Keratinocyte (primary cell): ENCODE results near the gene SCN9A. TPM values are rescaled to one million over a fixed set of nuclear protein-coding genes. Genes with fewer than 3 reads are reported as not detected.

ENCODE experiments used
- DNase-seq: peaks from one replicate; pipeline ENCODE4 v3.0.0-alpha.2; 2011; ENCODE audit warnings: low read depth, missing footprints, low spot score
- FAIRE-seq: peaks from 2 replicates; lab custom pipeline; 2011; peaks lifted over from hg19 to GRCh38; lab: Jason Lieb, UNC
- H2AFZ ChIP-seq: 2 replicates; pipeline ENCODE4 v1.6.0; 2012; ENCODE audit warnings: low read length, control low read depth, inconsistent platforms; ENCODE audit not compliant: control insufficient read depth
- H3K27ac ChIP-seq: 2 replicates; pipeline ENCODE4 v1.5.1; 2011; ENCODE audit warnings: low read length; ENCODE audit not compliant: control insufficient read depth, insufficient read depth
- H3K27me3 ChIP-seq: 3 replicates; pipeline ENCODE4 v1.6.0; 2011; ENCODE audit warnings: low read length; ENCODE audit not compliant: control insufficient read depth, insufficient read depth; ENCODE audit errors: extremely low read depth
- H3K36me3 ChIP-seq, 2 experiments: 2 replicates in 1 of 2; 3 replicates in 1 of 2; pipeline ENCODE4 v1.5.1; 2011; ENCODE audit warnings: low read length in 2 of 2, mild to moderate bottlenecking in 1 of 2; ENCODE audit not compliant: control insufficient read depth in 2 of 2, insufficient read depth in 2 of 2; ENCODE audit errors: extremely low read depth in 1 of 2
- H3K4me1 ChIP-seq: 3 replicates; pipeline ENCODE4 v1.5.1; 2011; ENCODE audit warnings: low read length; ENCODE audit not compliant: control insufficient read depth, insufficient read depth; ENCODE audit errors: extremely low read depth
- H3K4me2 ChIP-seq: 3 replicates; pipeline ENCODE4 v1.6.0; 2011; ENCODE audit warnings: low read depth, low read length; ENCODE audit not compliant: control insufficient read depth, insufficient read depth; ENCODE audit errors: extremely low read depth
- H3K4me3 ChIP-seq, 3 experiments: fragments of 200-600 bp in 1 of 3; sonication (generic) in 1 of 3; 2 replicates in 2 of 3; 3 replicates in 1 of 3; pipeline ENCODE4 v1.5.1; 2011 to 2016; ENCODE audit warnings: low read length in 3 of 3, mild to moderate bottlenecking in 3 of 3, control low read depth in 2 of 3, inconsistent platforms in 1 of 3, low read depth in 1 of 3, mixed read lengths in 1 of 3, mixed run types in 1 of 3, moderate library complexity in 1 of 3; ENCODE audit not compliant: control insufficient read depth in 2 of 3, insufficient read depth in 2 of 3; ENCODE audit errors: extremely low read depth in 1 of 3
- H3K79me2 ChIP-seq: 2 replicates; pipeline ENCODE4 v1.6.0; 2012; ENCODE audit warnings: low read length; ENCODE audit not compliant: control insufficient read depth, insufficient read depth
- H3K9ac ChIP-seq: 3 replicates; pipeline ENCODE4 v1.6.0; 2011; ENCODE audit warnings: low read length; ENCODE audit not compliant: control insufficient read depth, insufficient read depth; ENCODE audit errors: extremely low read depth
- H3K9me1 ChIP-seq: 3 replicates; pipeline ENCODE4 v1.6.0; 2011; ENCODE audit warnings: low read length; ENCODE audit not compliant: control insufficient read depth, insufficient read depth; ENCODE audit errors: extremely low read depth
- H3K9me3 ChIP-seq: 2 replicates; pipeline ENCODE4 v1.5.1; 2012; ENCODE audit warnings: low read depth, low read length; ENCODE audit not compliant: control insufficient read depth
- H4K20me1 ChIP-seq: 3 replicates; pipeline ENCODE4 v1.6.0; 2011; ENCODE audit warnings: low read length; ENCODE audit not compliant: control insufficient read depth, insufficient read depth; ENCODE audit errors: extremely low read depth
- CTCF ChIP-seq, 3 experiments: IDR thresholded peaks in 1 of 3; conservative IDR thresholded peaks in 1 of 3; optimal IDR thresholded peaks in 1 of 3; 2 replicates in 2 of 3; 3 replicates in 1 of 3; pipeline versions ENCODE3 to v1.5.1; 2011; ENCODE audit warnings: low read length in 3 of 3, mild to moderate bottlenecking in 3 of 3, moderate library complexity in 2 of 3, control low read depth in 1 of 3, inconsistent platforms in 1 of 3; ENCODE audit not compliant: insufficient read depth in 2 of 3; ENCODE audit errors: extremely low read depth in 1 of 3
- EZH2 ChIP-seq: IDR thresholded peaks from one replicate; pipeline ENCODE4 v1.6.1; 2012; ENCODE audit warnings: inconsistent platforms, mild to moderate bottlenecking, low read length, moderate library complexity
- dilution Hi-C: fragments of 300-500 bp; cut with MboI; formaldehyde crosslinking; loops from one replicate; pipeline ENCODE4 v1.7.0; 2020; ENCODE audit warnings: low sequenced_read_pairs; ENCODE audit not compliant: extremely low pct_ligation_motif_present
- polyA plus RNA-seq, 5 experiments: library from polyadenylated mRNA; depleted of rRNA in 3 of 5; stranded (reverse) in 3 of 5; stranded (forward) in 1 of 5; unstranded in 1 of 5; fragments of >200 nt; gene quantifications; 1 replicate in 1 of 5; 2 replicates in 3 of 5; 3 replicates in 1 of 5; pipeline versions ENCODE4 v1.2.1 to v1.2.3, GENCODE V29; 2011 to 2012; ENCODE audit warnings: missing spikeins in 2 of 5, low read depth in 1 of 5, low replicate concordance in 1 of 5

Gene SCN9A
- polyA plus RNA-seq, 1 donor (not counting 4 experiments of a cell fraction or from before 2014, with no cell fraction given) = 0.10 TPM

GRCh38 chr2:166229678-166230023 lies 146.1 kb downstream of the SCN9A start:
- TF ChIP-seq EZH2 (no peak), CTCF (optimal IDR thresholded peaks at IDR 0.05 in 1 of 3, IDR thresholded peaks at IDR 0.05 in 1 of 3, conservative IDR thresholded peaks at IDR 0.05 in 1 of 3; ENCODE audit: extremely low read depth in 1 of 3, insufficient read depth in 2 of 3, low read length in 3 of 3) (no peak)
- no peaks in the 10 kb centered on the region for H4K20me1 ChIP-seq
- no peaks in the 10 kb centered on the region for H3K27me3 ChIP-seq
- H3K4me2 ChIP-seq = no peak overlapping the region
- H2AFZ ChIP-seq = no peak overlapping the region
- no peaks in the 10 kb centered on the region for H3K9me3 ChIP-seq
- no peak overlapping the region for H3K9ac ChIP-seq
- dilution Hi-C loops = no loop called here
- H3K4me3 ChIP-seq = no peak overlapping the region
- DNase-seq (no peak), FAIRE-seq (no peak)
- no peaks in the 10 kb centered on the region for H3K36me3 ChIP-seq
- no peak overlapping the region for H3K27ac ChIP-seq
- no peaks in the 10 kb centered on the region for H3K9me1 ChIP-seq
- H3K79me2 ChIP-seq = no peaks in the 10 kb centered on the region
- H3K4me1 ChIP-seq = no peaks in the 10 kb centered on the region

- TF ChIP-seq CTCF (optimal IDR thresholded peaks at IDR 0.05 in 1 of 3, IDR thresholded peaks at IDR 0.05 in 1 of 3, conservative IDR thresholded peaks at IDR 0.05 in 1 of 3; ENCODE audit: extremely low read depth in 1 of 3, insufficient read depth in 2 of 3, low read length in 3 of 3) (no peak), EZH2 (no peak)
- Histone ChIP-seq H3K4me3 (no peak overlapping the region), H3K9me3 (no peaks in the 10 kb centered on the region), H3K79me2 (no peaks in the 10 kb centered on the region), H3K27ac (no peak overlapping the region), H3K9me1 (no peaks in the 10 kb centered on the region), H2AFZ (no peak overlapping the region), H3K36me3 (no peaks in the 10 kb centered on the region), H3K9ac (no peak overlapping the region), H3K4me1 (no peaks in the 10 kb centered on the region), H3K4me2 (no peak overlapping the region), H3K27me3 (no peaks in the 10 kb centered on the region), H4K20me1 (no peaks in the 10 kb centered on the region)
- DNase-seq (no peak), FAIRE-seq (no peak)
- dilution Hi-C loops = no loop called here
These were observed 151.5 kb downstream of the SCN9A start for GRCh38 chr2:166224197-166224596.
